ENCODE measurements around the gene C1orf21. TPM values are rescaled to one million over a fixed set of nuclear protein-coding genes. Genes with fewer than 3 reads are reported as not detected.

Gene C1orf21
- total and polyA plus RNA-seq, 2 donors (not counting 1 experiment from before 2014, with no cell fraction given): under 0.01 to 0.32 TPM

- no peak overlapping the region for H3K27ac ChIP-seq (ENCODE audit: low read length in 2 of 2)
- H3K4me1 ChIP-seq (ENCODE audit: control insufficient read depth in 2 of 2, insufficient read depth in 2 of 2, low read length in 2 of 2): no peaks in the 10 kb centered on the region
- POLR2A ChIA-PET: no interaction called here
- H3K9ac ChIP-seq (ENCODE audit: low read length): no peak overlapping the region
- H3K4me3 Mint-ChIP-seq: no peak overlapping the region
- no peak overlapping the region for H3K4me3 ChIP-seq (ENCODE audit: control extremely low read depth in 1 of 5, extremely low read depth in 1 of 5, insufficient read depth in 1 of 5, low read depth in 2 of 5, low read length in 4 of 5)
- no peaks in the 10 kb centered on the region for H3K4me1 Mint-ChIP-seq
- no peaks in the 10 kb centered on the region for H3K27me3 ChIP-seq (replicated peaks in 1 of 4; ENCODE audit: control extremely low read depth in 1 of 4, control insufficient read depth in 3 of 4, insufficient read depth in 4 of 4, low read length in 3 of 4)
- no peak overlapping the region for H3K4me2 ChIP-seq (replicated peaks; ENCODE audit: low read depth, low read length, poor library complexity, severe bottlenecking)
- H4K20me1 ChIP-seq (ENCODE audit: control insufficient read depth, insufficient read depth, low read length, poor library complexity, severe bottlenecking): no peaks in the 10 kb centered on the region
- no peaks in the 10 kb centered on the region for H3K79me2 ChIP-seq (ENCODE audit: control insufficient read depth, insufficient read depth, low read length)
- CTCF ChIA-PET: no interaction called here
- H3K36me3 ChIP-seq (replicated peaks in 1 of 2; ENCODE audit: control extremely low read depth in 1 of 2, control insufficient read depth in 1 of 2, extremely low read depth in 1 of 2, insufficient read depth in 2 of 2, low read length in 1 of 2): no peaks in the 10 kb centered on the region
- no peak overlapping the region for H2AFZ ChIP-seq (ENCODE audit: insufficient read depth, low read depth, low read length, poor library complexity, severe bottlenecking)
- no peaks in the 10 kb centered on the region for H3K9me3 ChIP-seq (ENCODE audit: control extremely low read depth in 1 of 3, control insufficient read depth in 2 of 3, insufficient read depth in 1 of 3, low read length in 2 of 3)
- H3K9me3 Mint-ChIP-seq (ENCODE audit: insufficient read depth): no peaks in the 10 kb centered on the region
- WGBS (ENCODE audit: insufficient coverage): no CpG with 5 or more reads among the region's 2 CpGs
- ATAC-seq (ENCODE audit: low read depth): no peak
- H3K27me3 Mint-ChIP-seq: no peaks in the 10 kb centered on the region
- no peak for TF ChIP-seq EZH2 (IDR thresholded peaks at IDR 0.05; ENCODE audit: borderline replicate concordance, insufficient read depth, low read depth, low read length, poor library complexity, severe bottlenecking)
- TF ChIP-seq CTCF (IDR thresholded peaks at IDR 0.05): no peak
- intact Hi-C loops (cut with micrococcal nuclease): no loop called here
- DNase-seq: no peak
- no peak overlapping the region for H3K27ac Mint-ChIP-seq
Measured at GRCh38 chr1:184408580-184408979, 21.8 kb downstream of the C1orf21 start.

GRCh38 chr1:184409011-184409410, 22.2 kb downstream of the C1orf21 start:
- H3K27ac Mint-ChIP-seq: no peak overlapping the region
- no peak overlapping the region for H3K4me3 Mint-ChIP-seq
- TF ChIP-seq EZH2 (IDR thresholded peaks at IDR 0.05; ENCODE audit: borderline replicate concordance, insufficient read depth, low read depth, low read length, poor library complexity, severe bottlenecking) (no peak), CTCF (IDR thresholded peaks at IDR 0.05) (no peak)
- no peaks in the 10 kb centered on the region for H3K4me1 Mint-ChIP-seq
- Histone ChIP-seq H2AFZ (ENCODE audit: insufficient read depth, low read depth, low read length, poor library complexity, severe bottlenecking) (no peak overlapping the region), H3K4me1 (ENCODE audit: control insufficient read depth in 2 of 2, insufficient read depth in 2 of 2, low read length in 2 of 2) (no peaks in the 10 kb centered on the region), H3K27me3 (replicated peaks in 1 of 4; ENCODE audit: control extremely low read depth in 1 of 4, control insufficient read depth in 3 of 4, insufficient read depth in 4 of 4, low read length in 3 of 4) (no peaks in the 10 kb centered on the region), H3K9me3 (ENCODE audit: control extremely low read depth in 1 of 3, control insufficient read depth in 2 of 3, insufficient read depth in 1 of 3, low read length in 2 of 3) (no peaks in the 10 kb centered on the region), H3K79me2 (ENCODE audit: control insufficient read depth, insufficient read depth, low read length) (no peaks in the 10 kb centered on the region), H3K4me3 (ENCODE audit: control extremely low read depth in 1 of 5, extremely low read depth in 1 of 5, insufficient read depth in 1 of 5, low read depth in 2 of 5, low read length in 4 of 5) (no peak overlapping the region), H3K27ac (ENCODE audit: low read length in 2 of 2) (no peak overlapping the region), H3K9ac (ENCODE audit: low read length) (no peak overlapping the region), H3K36me3 (replicated peaks in 1 of 2; ENCODE audit: control extremely low read depth in 1 of 2, control insufficient read depth in 1 of 2, extremely low read depth in 1 of 2, insufficient read depth in 2 of 2, low read length in 1 of 2) (no peaks in the 10 kb centered on the region), H3K4me2 (replicated peaks; ENCODE audit: low read depth, low read length, poor library complexity, severe bottlenecking) (no peak overlapping the region), H4K20me1 (ENCODE audit: control insufficient read depth, insufficient read depth, low read length, poor library complexity, severe bottlenecking) (no peaks in the 10 kb centered on the region)
- intact Hi-C loops (cut with micrococcal nuclease): no loop called here
- H3K9me3 Mint-ChIP-seq (ENCODE audit: insufficient read depth): no peaks in the 10 kb centered on the region
- DNase-seq (no peak), ATAC-seq (ENCODE audit: low read depth) (no peak)
- H3K27me3 Mint-ChIP-seq: no peaks in the 10 kb centered on the region
- WGBS (ENCODE audit: insufficient coverage): 89% methylated on average over 3 of the region's 3 CpGs
- ChIA-PET POLR2A (no interaction called here), CTCF (no interaction called here)
